ENCODE measurements around the gene PPT2. TPM values are rescaled to one million over a fixed set of nuclear protein-coding genes. Genes with fewer than 3 reads are reported as not detected.

PPT2 gene
- total RNA-seq, 4 donors from 2014 or later: 16.0 to 120 (median 25.5) TPM

DNA sequence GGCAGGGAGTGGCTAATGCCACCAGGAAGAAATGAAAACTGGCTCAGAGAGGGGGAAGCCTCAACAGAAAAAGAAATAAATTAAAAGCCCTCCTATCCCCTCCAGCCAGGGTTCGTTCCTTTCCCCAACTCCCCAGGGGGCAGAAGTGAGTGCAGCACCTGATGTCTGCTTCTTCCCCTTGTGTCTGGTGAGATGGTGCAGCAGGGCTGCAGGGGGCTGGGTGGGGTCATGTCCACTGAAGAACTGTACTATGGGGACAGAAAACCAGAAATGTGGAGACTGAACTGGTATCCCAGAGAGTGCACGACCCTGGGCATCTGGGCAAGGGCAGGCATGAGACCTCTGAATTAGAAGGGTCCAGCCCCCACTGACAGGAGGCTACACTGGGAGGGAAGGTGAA is 14.4 kb downstream of the PPT2 start:
- TF ChIP-seq POLR2AphosphoS5 (IDR thresholded peaks at IDR 0.05) (no peak), EP300 (IDR thresholded peaks at IDR 0.05) (no peak), POLR2A (IDR thresholded peaks at IDR 0.05) (no peak), CTCF (IDR thresholded peaks at IDR 0.05) (no peak)
- H3K4me3 ChIP-seq: no peak overlapping the region
- no peaks in the 10 kb centered on the region for H3K9me3 ChIP-seq
- WGBS, 2 donors (ENCODE audit: low coverage in 1 of 2): 61 to 67% methylated on average over 1 to 2 of the region's 2 CpGs
- H3K36me3 ChIP-seq: peaks cover 0 to 80% of the 10 kb centered on the region in 2 donors
- peaks cover 0 to 22% (median 0%) of the 10 kb centered on the region in 3 donors for H3K4me1 ChIP-seq
- H3K27ac ChIP-seq: peak overlapping the region in 3 of 4 donors; percentile 16 to 74 (median 35)
- ATAC-seq: no peak
- no peaks in the 10 kb centered on the region for H3K27me3 ChIP-seq

DNA sequence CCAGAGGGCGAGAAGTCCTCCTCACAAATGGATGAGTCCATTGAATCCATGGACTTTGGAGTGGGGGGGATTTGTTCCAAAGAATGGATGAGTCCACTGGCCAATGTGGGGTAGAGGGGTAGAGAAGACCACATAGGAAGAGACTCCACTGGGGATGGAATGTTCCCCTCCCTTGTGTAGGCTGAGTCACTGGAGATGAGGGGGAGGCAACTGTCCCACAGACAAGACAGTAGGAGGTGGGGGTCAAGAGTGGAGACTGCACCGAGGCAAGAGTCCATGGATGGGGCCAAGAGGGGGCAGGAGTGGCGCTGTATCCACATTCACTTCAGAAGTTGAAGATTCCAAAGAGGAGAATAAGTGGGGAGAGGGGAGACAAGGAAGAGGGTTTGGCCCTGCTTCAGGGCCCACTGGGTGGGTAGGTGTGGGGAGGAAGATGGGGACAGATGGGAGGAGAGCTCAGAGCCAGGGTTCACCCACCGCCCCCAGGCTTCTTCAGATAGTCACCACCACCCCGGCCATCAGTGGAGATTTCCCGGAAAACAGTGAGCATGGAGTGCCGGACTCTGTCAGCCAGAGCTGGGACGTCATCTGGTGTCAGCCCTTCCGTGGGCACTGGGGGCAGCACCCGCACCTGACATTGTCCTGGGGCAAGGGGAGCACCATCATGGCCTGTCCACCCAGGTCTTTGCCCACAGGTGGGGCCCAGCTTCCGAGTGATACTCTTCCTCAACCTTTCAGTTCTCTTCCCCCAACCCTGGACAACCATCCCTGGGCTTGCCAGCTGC is 15.1 kb downstream of the PPT2 start:
- Histone ChIP-seq H3K27ac (peak overlapping the region in 3 of 4 donors; percentile 16 to 74 (median 35)), H3K27me3 (no peaks in the 10 kb centered on the region), H3K4me1 (peaks cover 0 to 24% (median 0%) of the 10 kb centered on the region in 3 donors), H3K36me3 (peaks cover 0 to 74% of the 10 kb centered on the region in 2 donors), H3K4me3 (no peak overlapping the region), H3K9me3 (no peaks in the 10 kb centered on the region)
- WGBS, 2 donors (ENCODE audit: low coverage in 1 of 2): 59 to 64% methylated on average over 3 to 4 of the region's 11 CpGs
- TF ChIP-seq CTCF (IDR thresholded peaks at IDR 0.05): no peak
- no peak for TF ChIP-seq POLR2AphosphoS5 (IDR thresholded peaks at IDR 0.05)
- no peak for TF ChIP-seq POLR2A (IDR thresholded peaks at IDR 0.05)
- no peak for TF ChIP-seq EP300 (IDR thresholded peaks at IDR 0.05)
- ATAC-seq: no peak

DNA sequence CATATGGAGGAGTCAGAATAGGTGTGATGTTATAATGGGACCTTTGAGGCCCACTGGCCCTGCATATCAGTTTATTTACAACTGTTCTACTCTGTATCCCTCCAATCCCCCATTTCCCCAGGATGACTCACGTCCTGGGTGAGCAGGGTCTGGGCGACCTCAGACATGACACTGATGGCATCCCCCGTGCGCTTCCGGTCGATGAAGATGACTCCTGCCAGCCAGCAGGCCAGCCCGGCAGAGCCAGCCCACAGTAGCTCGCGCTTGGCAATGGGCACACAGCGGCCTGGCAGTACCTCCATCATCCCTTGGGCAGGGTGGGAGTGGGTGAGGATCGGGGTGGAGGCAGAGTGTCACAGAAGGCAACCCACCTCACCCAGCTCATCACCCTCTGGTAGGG is 16.4 kb downstream of the PPT2 start:
- H3K27me3 ChIP-seq: no peaks in the 10 kb centered on the region
- TF ChIP-seq POLR2A (IDR thresholded peaks at IDR 0.05): no peak
- TF ChIP-seq EP300 (IDR thresholded peaks at IDR 0.05): no peak
- no peak for TF ChIP-seq CTCF (IDR thresholded peaks at IDR 0.05)
- no peak for TF ChIP-seq POLR2AphosphoS5 (IDR thresholded peaks at IDR 0.05)
- H3K4me3 ChIP-seq: no peak overlapping the region
- H3K4me1 ChIP-seq: peaks cover 0 to 37% (median 7%) of the 10 kb centered on the region in 3 donors
- H3K27ac ChIP-seq: peak overlapping the region in 1 of 4 donors; percentile 74
- ATAC-seq: no peak
- peaks cover 0 to 61% of the 10 kb centered on the region in 2 donors for H3K36me3 ChIP-seq
- H3K9me3 ChIP-seq: no peaks in the 10 kb centered on the region
- 80 to 100% methylated on average over 2 to 4 of the region's 11 CpGs for WGBS, 2 donors (ENCODE audit: low coverage in 1 of 2)

DNA sequence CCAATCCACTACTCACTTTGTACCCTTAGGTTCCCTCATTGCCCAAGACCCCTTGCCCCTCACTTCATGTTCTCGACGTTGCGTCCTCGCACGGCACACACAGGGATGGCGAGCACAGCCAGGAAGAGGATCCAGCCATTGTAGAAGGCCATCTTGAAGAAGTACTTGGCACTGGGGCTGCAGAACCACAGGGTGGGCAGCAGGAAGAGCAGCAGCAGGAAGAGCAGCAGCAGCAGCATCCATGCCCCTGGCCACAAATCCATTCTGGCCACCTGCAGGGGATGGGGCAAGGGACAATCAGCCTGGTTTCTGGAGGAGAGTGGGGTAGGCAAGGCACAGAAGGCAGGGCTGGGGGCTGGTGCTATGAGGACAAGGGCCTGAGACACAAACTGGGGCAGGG is 17.3 kb downstream of the PPT2 start:
- no peak for ATAC-seq
- H3K4me1 ChIP-seq: peaks cover 0 to 41% (median 8%) of the 10 kb centered on the region in 3 donors
- H3K4me3 ChIP-seq: no peak overlapping the region
- no peaks in the 10 kb centered on the region for H3K27me3 ChIP-seq
- WGBS, 2 donors (ENCODE audit: low coverage in 1 of 2): 95% methylated on average over 3 of the region's 6 CpGs; no CpG with 5 or more reads in 1 of the 2 donors
- TF ChIP-seq CTCF (IDR thresholded peaks at IDR 0.05) (no peak), EP300 (IDR thresholded peaks at IDR 0.05) (no peak), POLR2A (IDR thresholded peaks at IDR 0.05) (no peak), POLR2AphosphoS5 (IDR thresholded peaks at IDR 0.05) (no peak)
- no peaks in the 10 kb centered on the region for H3K9me3 ChIP-seq
- peak overlapping the region in 1 of 4 donors; percentile 3 for H3K27ac ChIP-seq
- H3K36me3 ChIP-seq: peaks cover 0 to 53% of the 10 kb centered on the region in 2 donors

Data from gastroesophageal sphincter (tissue), 4 donors.